MM.1S (cell line): ENCODE data around the gene CELF4.

Experiments used
- DNase-seq: peaks from one replicate; pipeline ENCODE4 v3.0.0-alpha.2; 2015
- H2AFZ ChIP-seq: fragments of 300-600 bp; sonication (generic); 2 replicates; pipeline ENCODE4 v1.6.0; 2016; ENCODE audit warnings: antibody characterized with exemption, low read length
- H3F3A ChIP-seq: fragments of 300-600 bp; sonication (generic); 2 replicates; pipeline ENCODE4 v1.6.1; 2016; ENCODE audit warnings: mild to moderate bottlenecking, antibody characterized with exemption, low read length, moderate library complexity, mixed read lengths; ENCODE audit not compliant: insufficient read depth
- H3K27ac ChIP-seq: fragments of 300-600 bp; sonication (generic); 2 replicates; pipeline ENCODE4 v1.5.1; 2016; ENCODE audit warnings: mild to moderate bottlenecking, low read length
- H3K27me3 ChIP-seq: fragments of 300-600 bp; sonication (generic); replicated peaks from 2 replicates; pipeline ENCODE4 v1.6.0; 2016; ENCODE audit warnings: low read length; ENCODE audit not compliant: insufficient read depth
- H3K36me3 ChIP-seq: fragments of 300-600 bp; sonication (generic); replicated peaks from 2 replicates; pipeline ENCODE4 v1.6.1; 2016; ENCODE audit warnings: mild to moderate bottlenecking, low read length, mixed read lengths; ENCODE audit not compliant: insufficient read depth
- H3K4me1 ChIP-seq: fragments of 300-600 bp; sonication (generic); 2 replicates; pipeline ENCODE4 v1.6.1; 2016; ENCODE audit warnings: low read length, mixed read lengths
- H3K4me2 ChIP-seq: fragments of 300-600 bp; sonication (generic); 2 replicates; pipeline ENCODE4 v1.6.0; 2016; ENCODE audit warnings: low read depth, low read length
- H3K4me3 ChIP-seq: fragments of 300-600 bp; sonication (generic); 2 replicates; pipeline ENCODE4 v1.5.1; 2016; ENCODE audit warnings: low read length, mixed read lengths
- H3K79me2 ChIP-seq: fragments of 300-600 bp; sonication (generic); 2 replicates; pipeline ENCODE4 v1.6.1; 2016; ENCODE audit warnings: mixed run types, low read length, mixed read lengths
- H3K9ac ChIP-seq: fragments of 300-600 bp; sonication (generic); 2 replicates; pipeline ENCODE4 v1.6.1; 2016; ENCODE audit warnings: low read length, mixed read lengths
- H3K9me2 ChIP-seq: fragments of 300-600 bp; sonication (generic); replicated peaks from 2 replicates; pipeline ENCODE4 v1.6.1; 2016; ENCODE audit warnings: mild to moderate bottlenecking, low read length, mixed read lengths; ENCODE audit not compliant: insufficient read depth
- H3K9me3 ChIP-seq: fragments of 300-600 bp; sonication (generic); replicated peaks from 2 replicates; pipeline ENCODE4 v1.6.1; 2016; ENCODE audit warnings: mild to moderate bottlenecking, low read length, mixed read lengths; ENCODE audit not compliant: insufficient read depth
- H4K20me1 ChIP-seq: fragments of 300-600 bp; sonication (generic); 2 replicates; pipeline ENCODE4 v1.6.1; 2016; ENCODE audit warnings: mild to moderate bottlenecking, low read length, moderate library complexity, mixed read lengths; ENCODE audit not compliant: insufficient read depth
- CTCF ChIP-seq: fragments of 300-600 bp; sonication (generic); IDR thresholded peaks from 2 replicates; pipeline ENCODE4 v1.5.1; 2016; ENCODE audit warnings: antibody characterized with exemption, low read length, mixed read lengths
- EZH2 ChIP-seq: fragments of 300-600 bp; sonication (generic); optimal IDR thresholded peaks from 2 replicates; pipeline ENCODE3; 2017; ENCODE audit warnings: low read depth, mild to moderate bottlenecking, antibody characterized with exemption, low read length, mixed read lengths
- EZH2phosphoT487 ChIP-seq: fragments of 300-600 bp; sonication (generic); IDR thresholded peaks from 2 replicates; pipeline ENCODE4 v1.6.1; 2018; ENCODE audit warnings: antibody characterized with exemption, low read length

The CELF4 gene

GRCh38 chr18:37486848-37487247, 78.8 kb downstream of the CELF4 start:
- peaks cover 16% of the 10 kb centered on the region for H3K27me3 ChIP-seq
- TF ChIP-seq CTCF (no peak), EZH2phosphoT487 (no peak), EZH2 (no peak)
- H3K9me2 ChIP-seq, result no peaks in the 10 kb centered on the region
- H3K4me3 ChIP-seq, result no peak overlapping the region
- H3K9ac ChIP-seq, result no peak overlapping the region
- no peak overlapping the region for H3K27ac ChIP-seq
- H4K20me1 ChIP-seq, result no peaks in the 10 kb centered on the region
- no peaks in the 10 kb centered on the region for H3F3A ChIP-seq
- H2AFZ ChIP-seq, result no peak overlapping the region
- H3K9me3 ChIP-seq, result no peaks in the 10 kb centered on the region
- H3K36me3 ChIP-seq, result no peaks in the 10 kb centered on the region
- no peak overlapping the region for H3K4me2 ChIP-seq
- no peaks in the 10 kb centered on the region for H3K4me1 ChIP-seq
- H3K79me2 ChIP-seq, result no peaks in the 10 kb centered on the region
- no peak for DNase-seq

- Histone ChIP-seq H3K4me1 (no peaks in the 10 kb centered on the region), H3K27me3 (peaks cover 5% of the 10 kb centered on the region), H3K4me3 (no peak overlapping the region), H3K9ac (no peak overlapping the region), H3K9me2 (no peaks in the 10 kb centered on the region), H3K79me2 (no peaks in the 10 kb centered on the region), H4K20me1 (no peaks in the 10 kb centered on the region), H3K27ac (no peak overlapping the region), H3K9me3 (no peaks in the 10 kb centered on the region), H2AFZ (no peak overlapping the region), H3K4me2 (no peak overlapping the region), H3K36me3 (no peaks in the 10 kb centered on the region), H3F3A (no peaks in the 10 kb centered on the region)
- no peak for TF ChIP-seq EZH2
- no peak for TF ChIP-seq EZH2phosphoT487
- TF ChIP-seq CTCF, result no peak
- no peak for DNase-seq
Measured at GRCh38 chr18:37484983-37485834, 80.4 kb downstream of the CELF4 start.

- H3K4me1 ChIP-seq, result no peaks in the 10 kb centered on the region
Measured at GRCh38 chr18:37483984-37484819, 81.4 kb downstream of the CELF4 start.

More at GRCh38 chr18:37483984-37484819, 81.4 kb downstream of the CELF4 start:
- no peaks in the 10 kb centered on the region for H3K27me3 ChIP-seq
- H3K9me3 ChIP-seq, result no peaks in the 10 kb centered on the region
- H3F3A ChIP-seq, result no peaks in the 10 kb centered on the region
- no peak overlapping the region for H3K9ac ChIP-seq
- H3K27ac ChIP-seq, result no peak overlapping the region
- TF ChIP-seq EZH2phosphoT487 (no peak), CTCF (no peak), EZH2 (no peak)
- H3K79me2 ChIP-seq, result no peaks in the 10 kb centered on the region
- H3K4me2 ChIP-seq, result no peak overlapping the region
- H2AFZ ChIP-seq, result no peak overlapping the region
- H3K4me3 ChIP-seq, result no peak overlapping the region
- H3K9me2 ChIP-seq, result no peaks in the 10 kb centered on the region
- DNase-seq, result no peak
- H3K36me3 ChIP-seq, result no peaks in the 10 kb centered on the region
- H4K20me1 ChIP-seq, result no peaks in the 10 kb centered on the region
